ENCODE measurements around the gene VSIG10L2.
A peak's percentile ranks its signal among the peaks of the same experiment; 100 is the strongest.
"Not testable (repeated sequence)": the region's sequence is repeated elsewhere in the genome, so short reads cannot be mapped to it uniquely, and the experiment has no call there.

VSIG10L2 gene

GRCh38 chr11:125976156-125976555 lies 30.3 kb downstream of the VSIG10L2 start:
- Histone ChIP-seq H3K4me1 (ENCODE audit: control insufficient read depth, insufficient read depth, low read length) (no peaks in the 10 kb centered on the region), H3K9ac (ENCODE audit: low read depth, low read length) (no peak overlapping the region), H3K4me3 (ENCODE audit: low read length) (no peak overlapping the region), H3K36me3 (ENCODE audit: insufficient read depth, low read length) (no peaks in the 10 kb centered on the region), H3K4me2 (ENCODE audit: low read length) (no peak overlapping the region), H3K9me3 (replicated peaks; ENCODE audit: low read length) (no peaks in the 10 kb centered on the region), H3K27me3 (ENCODE audit: control insufficient read depth, insufficient read depth, low read length) (no peaks in the 10 kb centered on the region)

- no peaks in the 10 kb centered on the region for H3K9me3 ChIP-seq (replicated peaks; ENCODE audit: low read length)
- no peak overlapping the region for H3K4me3 ChIP-seq (ENCODE audit: low read length)
- H3K4me1 ChIP-seq (ENCODE audit: control insufficient read depth, insufficient read depth, low read length), result no peaks in the 10 kb centered on the region
- no peaks in the 10 kb centered on the region for H3K36me3 ChIP-seq (ENCODE audit: insufficient read depth, low read length)
- H3K4me2 ChIP-seq (ENCODE audit: low read length), result no peak overlapping the region
- H3K9ac ChIP-seq (ENCODE audit: low read depth, low read length), result no peak overlapping the region
- H3K27me3 ChIP-seq (ENCODE audit: control insufficient read depth, insufficient read depth, low read length), result no peaks in the 10 kb centered on the region
Observed at GRCh38 chr11:125977333-125977732, 31.5 kb downstream of the VSIG10L2 start.

GRCh38 chr11:125978181-125978716 lies 32.4 kb downstream of the VSIG10L2 start:
- H3K9me3 ChIP-seq (replicated peaks; ENCODE audit: low read length), result no peaks in the 10 kb centered on the region
- H3K4me3 ChIP-seq (ENCODE audit: low read length), result no peak overlapping the region
- no peaks in the 10 kb centered on the region for H3K27me3 ChIP-seq (ENCODE audit: control insufficient read depth, insufficient read depth, low read length)
- no peaks in the 10 kb centered on the region for H3K36me3 ChIP-seq (ENCODE audit: insufficient read depth, low read length)
- no peaks in the 10 kb centered on the region for H3K4me1 ChIP-seq (ENCODE audit: control insufficient read depth, insufficient read depth, low read length)
- no peak overlapping the region for H3K4me2 ChIP-seq (ENCODE audit: low read length)
- no peak overlapping the region for H3K9ac ChIP-seq (ENCODE audit: low read depth, low read length)

- Histone ChIP-seq H3K4me3 (ENCODE audit: low read length) (no peak overlapping the region), H3K4me1 (ENCODE audit: control insufficient read depth, insufficient read depth, low read length) (peaks cover 3% of the 10 kb centered on the region), H3K4me2 (ENCODE audit: low read length) (no peak overlapping the region), H3K9me3 (replicated peaks; ENCODE audit: low read length) (no peaks in the 10 kb centered on the region), H3K27me3 (ENCODE audit: control insufficient read depth, insufficient read depth, low read length) (no peaks in the 10 kb centered on the region), H3K9ac (ENCODE audit: low read depth, low read length) (no peak overlapping the region), H3K36me3 (ENCODE audit: insufficient read depth, low read length) (no peaks in the 10 kb centered on the region)
Observed at GRCh38 chr11:125978778-125979407, 33.0 kb downstream of the VSIG10L2 start.

GRCh38 chr11:125979511-125979910 lies 33.7 kb downstream of the VSIG10L2 start:
- no peak overlapping the region for H3K9ac ChIP-seq (ENCODE audit: low read depth, low read length)
- no peaks in the 10 kb centered on the region for H3K27me3 ChIP-seq (ENCODE audit: control insufficient read depth, insufficient read depth, low read length)
- no peak overlapping the region for H3K4me3 ChIP-seq (ENCODE audit: low read length)
- no peaks in the 10 kb centered on the region for H3K9me3 ChIP-seq (replicated peaks; ENCODE audit: low read length)
- no peaks in the 10 kb centered on the region for H3K36me3 ChIP-seq (ENCODE audit: insufficient read depth, low read length)
- H3K4me2 ChIP-seq (ENCODE audit: low read length), result no peak overlapping the region
- H3K4me1 ChIP-seq (ENCODE audit: control insufficient read depth, insufficient read depth, low read length), result peaks cover 7% of the 10 kb centered on the region

- Histone ChIP-seq H3K4me3 (ENCODE audit: low read length) (no peak overlapping the region), H3K27me3 (ENCODE audit: control insufficient read depth, insufficient read depth, low read length) (no peaks in the 10 kb centered on the region), H3K36me3 (ENCODE audit: insufficient read depth, low read length) (no peaks in the 10 kb centered on the region), H3K9me3 (replicated peaks; ENCODE audit: low read length) (no peaks in the 10 kb centered on the region), H3K4me1 (ENCODE audit: control insufficient read depth, insufficient read depth, low read length) (peaks cover 7% of the 10 kb centered on the region), H3K4me2 (ENCODE audit: low read length) (no peak overlapping the region), H3K9ac (ENCODE audit: low read depth, low read length) (no peak overlapping the region)
Observed at GRCh38 chr11:125980436-125980835, 34.6 kb downstream of the VSIG10L2 start.

- H3K27me3 ChIP-seq (ENCODE audit: control insufficient read depth, insufficient read depth, low read length), result no peaks in the 10 kb centered on the region
- no peaks in the 10 kb centered on the region for H3K36me3 ChIP-seq (ENCODE audit: insufficient read depth, low read length)
- no peak overlapping the region for H3K4me3 ChIP-seq (ENCODE audit: low read length)
- peaks cover 7% of the 10 kb centered on the region for H3K4me1 ChIP-seq (ENCODE audit: control insufficient read depth, insufficient read depth, low read length)
- H3K9ac ChIP-seq (ENCODE audit: low read depth, low read length), result no peak overlapping the region
- H3K4me2 ChIP-seq (ENCODE audit: low read length), result no peak overlapping the region
- H3K9me3 ChIP-seq (replicated peaks; ENCODE audit: low read length), result no peaks in the 10 kb centered on the region
Observed at GRCh38 chr11:125982348-125982730, 36.5 kb downstream of the VSIG10L2 start.

- not testable (repeated sequence) for H3K36me3 ChIP-seq (ENCODE audit: insufficient read depth, low read length)
Observed at GRCh38 chr11:125985956-125986355, 40.1 kb downstream of the VSIG10L2 start.

GRCh38 chr11:125987066-125987641 lies 41.3 kb downstream of the VSIG10L2 start:
- peaks cover 20% of the 10 kb centered on the region for H3K4me1 ChIP-seq (ENCODE audit: control insufficient read depth, insufficient read depth, low read length)
- no peaks in the 10 kb centered on the region for H3K36me3 ChIP-seq (ENCODE audit: insufficient read depth, low read length)
- H3K27me3 ChIP-seq (ENCODE audit: control insufficient read depth, insufficient read depth, low read length), result no peaks in the 10 kb centered on the region
- no peak overlapping the region for H3K9ac ChIP-seq (ENCODE audit: low read depth, low read length)
- no peaks in the 10 kb centered on the region for H3K9me3 ChIP-seq (replicated peaks; ENCODE audit: low read length)
- H3K4me3 ChIP-seq (ENCODE audit: low read length), result no peak overlapping the region
- no peak overlapping the region for H3K4me2 ChIP-seq (ENCODE audit: low read length)

More at GRCh38 chr11:125985956-125986355, 40.1 kb downstream of the VSIG10L2 start:
- H3K4me1 ChIP-seq (ENCODE audit: control insufficient read depth, insufficient read depth, low read length), result peaks cover 20% of the 10 kb centered on the region
- not testable (repeated sequence) for H3K4me2 ChIP-seq (ENCODE audit: low read length); H3K4me3 ChIP-seq (ENCODE audit: low read length); H3K9ac ChIP-seq (ENCODE audit: low read depth, low read length); H3K9me3 ChIP-seq (replicated peaks; ENCODE audit: low read length); H3K27me3 ChIP-seq (ENCODE audit: control insufficient read depth, insufficient read depth, low read length)

GRCh38 chr11:125990244-125990643 lies 44.4 kb downstream of the VSIG10L2 start:
- Histone ChIP-seq H3K9me3 (replicated peaks; ENCODE audit: low read length) (no peaks in the 10 kb centered on the region), H3K36me3 (ENCODE audit: insufficient read depth, low read length) (no peaks in the 10 kb centered on the region), H3K4me2 (ENCODE audit: low read length) (peak overlapping the region; percentile 40), H3K9ac (ENCODE audit: low read depth, low read length) (no peak overlapping the region), H3K27me3 (ENCODE audit: control insufficient read depth, insufficient read depth, low read length) (no peaks in the 10 kb centered on the region), H3K4me1 (ENCODE audit: control insufficient read depth, insufficient read depth, low read length) (peaks cover 17% of the 10 kb centered on the region), H3K4me3 (ENCODE audit: low read length) (no peak overlapping the region)

GRCh38 chr11:125992893-125993292 lies 47.0 kb downstream of the VSIG10L2 start:
- no peaks in the 10 kb centered on the region for H3K36me3 ChIP-seq (ENCODE audit: insufficient read depth, low read length)
- H3K27me3 ChIP-seq (ENCODE audit: control insufficient read depth, insufficient read depth, low read length), result no peaks in the 10 kb centered on the region
- no peak overlapping the region for H3K4me3 ChIP-seq (ENCODE audit: low read length)
- no peaks in the 10 kb centered on the region for H3K9me3 ChIP-seq (replicated peaks; ENCODE audit: low read length)
- no peak overlapping the region for H3K4me2 ChIP-seq (ENCODE audit: low read length)
- H3K9ac ChIP-seq (ENCODE audit: low read depth, low read length), result no peak overlapping the region
- H3K4me1 ChIP-seq (ENCODE audit: control insufficient read depth, insufficient read depth, low read length), result peaks cover 27% of the 10 kb centered on the region

- Histone ChIP-seq H3K9me3 (replicated peaks; ENCODE audit: low read length) (no peaks in the 10 kb centered on the region), H3K4me1 (ENCODE audit: control insufficient read depth, insufficient read depth, low read length) (peaks cover 27% of the 10 kb centered on the region), H3K4me2 (ENCODE audit: low read length) (no peak overlapping the region), H3K36me3 (ENCODE audit: insufficient read depth, low read length) (no peaks in the 10 kb centered on the region), H3K27me3 (ENCODE audit: control insufficient read depth, insufficient read depth, low read length) (no peaks in the 10 kb centered on the region), H3K4me3 (ENCODE audit: low read length) (no peak overlapping the region), H3K9ac (ENCODE audit: low read depth, low read length) (no peak overlapping the region)
Observed at GRCh38 chr11:125994509-125994908, 48.7 kb downstream of the VSIG10L2 start.

Data from skeletal muscle satellite cell (primary cell).